Myometrial cell (primary cell): Measurements from ENCODE around the gene TAF7L. TPM values are rescaled to one million over a fixed set of nuclear protein-coding genes. Genes with fewer than 3 reads are reported as not detected.

Experiments used
- total RNA-seq: library from RNA; depleted of rRNA; stranded (reverse); fragments of >200 nt; gene quantifications from 2 replicates; pipeline ENCODE4 v1.2.3, GENCODE V29; 2015

Gene TAF7L
- 0.29 and 0.53 TPM in 2 replicates for total RNA-seq

GRCh38 chrX:101290957-101291603, at the start of gene TAF7L:
Gene TAF7L, minus strand, starts transcription at chrX:101291334. Its CDS starts 3,791 bp downstream, at chrX:101287543.

DNA sequence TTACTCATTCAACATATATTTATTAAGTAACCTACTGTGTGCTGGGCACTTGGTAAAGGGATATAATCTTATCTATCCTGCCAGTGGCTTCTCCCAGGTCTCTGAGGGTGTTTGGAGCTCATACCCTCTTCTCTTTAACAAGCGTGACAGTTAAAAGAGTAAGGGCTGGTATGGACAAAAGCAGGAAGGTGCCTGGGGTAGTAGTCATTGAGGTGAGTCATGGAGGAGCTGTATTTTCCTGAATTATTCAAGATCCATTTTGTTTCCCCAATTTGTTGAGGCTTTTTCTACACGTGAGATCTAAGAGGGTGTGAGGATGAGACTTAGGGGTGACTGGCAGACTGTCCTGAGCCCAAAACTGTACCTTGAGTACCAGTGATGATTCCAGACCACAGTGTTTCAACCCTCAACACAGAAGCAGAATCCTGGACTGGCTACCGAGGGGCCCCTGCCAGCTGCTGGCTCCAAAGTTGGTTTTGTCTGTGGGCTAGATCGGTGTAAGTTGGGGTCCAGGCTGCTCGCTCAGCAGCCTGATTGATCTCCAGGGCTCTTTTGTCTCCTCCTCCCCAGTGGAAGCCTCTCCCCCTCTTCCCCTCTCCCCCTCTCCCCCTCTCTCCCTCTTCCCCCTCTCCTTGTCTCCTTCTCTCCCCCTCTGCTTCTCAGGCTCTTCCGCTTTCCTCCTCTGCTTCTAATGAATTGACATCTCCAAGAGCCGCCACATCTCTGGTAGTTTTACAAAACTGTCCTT, 71.8 kb downstream of the TAF7L start, which contains the start of gene DRP2:
DRP2 (plus strand) TSS at position 671 of the 748 bp plus-strand sequence. CDS start 11,862 bp downstream, outside the sequence.

Other genes starting within 250 kb of the TAF7L start
- gene TRMT2B, start 239.2 kb downstream of the TAF7L start, total RNA-seq = 12.1 and 13.0 TPM in 2 replicates
- gene TMEM35A, start 212.5 kb downstream of the TAF7L start, total RNA-seq = 1.2 and 2.7 TPM in 2 replicates
- 18.4 and 28.8 TPM in 2 replicates for gene CENPI, start 193.1 kb downstream of the TAF7L start, total RNA-seq
- gene DRP2, start 71.5 kb downstream of the TAF7L start, total RNA-seq = 2.3 TPM in 2 replicates
- 5.2 and 6.7 TPM in 2 replicates for gene TIMM8A, start 57.4 kb upstream of the TAF7L start, total RNA-seq
- under 0.01 TPM in 1 of 2 replicates, not detected in the other for gene BTK, start 94.9 kb upstream of the TAF7L start, total RNA-seq
- gene RPL36A, start 99.7 kb upstream of the TAF7L start, total RNA-seq = 824 and 2,173 TPM in 2 replicates
- 40.4 and 53.7 TPM in 2 replicates for gene GLA, start 116.6 kb upstream of the TAF7L start, total RNA-seq
- 40.4 and 53.5 TPM in 2 replicates for gene HNRNPH2, start 116.9 kb upstream of the TAF7L start, total RNA-seq
- 0.86 and 1.9 TPM in 2 replicates for gene ARMCX4, start 194.1 kb upstream of the TAF7L start, total RNA-seq